Measurements from ENCODE around the gene SNHG17. TPM values are rescaled to one million over a fixed set of nuclear protein-coding genes. Genes with fewer than 3 reads are reported as not detected.

SNHG17 gene
- total and polyA plus RNA-seq, 9 of the 15 experiments (the other 6 are each of a cell fraction or from before 2014, with no cell fraction given): 29.8 to 106 (median 57.7) TPM

- TF ChIP-seq ZNF609 (CRISPR knock-in tag; IDR thresholded peaks at IDR 0.05; ENCODE audit: borderline replicate concordance) (no peak), ADNP (tag; IDR thresholded peaks at IDR 0.05) (no peak), CSDE1 (IDR thresholded peaks at IDR 0.05) (no peak), NRF1 (conservative IDR thresholded peaks at IDR 0.05 in 1 of 2, IDR thresholded peaks at IDR 0.05 in 1 of 2) (no peak; a peak in 1 of 4 replicates), TCFL5 (CRISPR knock-in tag; conservative IDR thresholded peaks at IDR 0.05) (no peak), USF1 (CRISPR knock-in tag; IDR thresholded peaks at IDR 0.05) (no peak), POLR2AphosphoS5 (IDR thresholded peaks at IDR 0.05; ENCODE audit: control insufficient read depth, insufficient read depth, low read depth, low read length) (peak; percentile 41; the same call in 1 of the 2 replicates), E4F1 (CRISPR knock-in tag; IDR thresholded peaks at IDR 0.05; ENCODE audit: borderline replicate concordance) (no peak), MYBL2 (IDR thresholded peaks at IDR 0.05; ENCODE audit: low read depth) (no peak), MYBL2 (CRISPR knock-in tag; IDR thresholded peaks at IDR 0.05; ENCODE audit: borderline replicate concordance) (no peak), HNRNPH1 (optimal IDR thresholded peaks at IDR 0.05; ENCODE audit: low read depth, low read length) (no peak), CUX1 (CRISPR knock-in tag; IDR thresholded peaks at IDR 0.05) (no peak), NR2F6 (CRISPR knock-in tag; IDR thresholded peaks at IDR 0.05) (no peak), FIP1L1 (IDR thresholded peaks at IDR 0.05; ENCODE audit: low read depth, low read length, poor library complexity, severe bottlenecking) (no peak)
Observed at GRCh38 chr20:38460040-38460623, 25.0 kb upstream of the SNHG17 start (continued).

All from K562 (cell line).